Fibroblast of peridontal ligament (primary cell): ENCODE data around the gene GPR162.

ENCODE experiments used
- DNase-seq: peaks from one replicate; pipeline ENCODE4 v3.0.0-alpha.2; 2010; ENCODE audit errors: extremely low read depth

GPR162 gene

DNA sequence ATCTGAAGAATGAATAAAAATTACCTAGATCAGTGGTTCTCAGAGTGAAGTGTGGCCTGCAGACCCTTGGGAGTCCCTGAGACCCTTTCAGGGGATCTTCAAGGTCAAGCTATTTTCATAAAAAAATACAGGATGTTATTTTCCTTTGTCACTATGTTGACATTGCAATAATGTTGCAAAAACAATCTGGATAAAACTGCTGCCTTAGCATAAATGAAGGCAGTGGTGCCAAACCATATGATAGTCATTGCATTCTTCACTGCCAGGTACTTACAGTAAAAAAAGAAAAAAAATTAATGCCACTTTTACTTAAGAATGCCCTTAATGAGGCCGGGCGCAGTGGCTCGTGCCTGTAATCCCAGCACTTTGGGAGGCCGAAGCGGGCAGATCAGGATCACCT lies 34.3 kb upstream of the GPR162 start:
- no peak for DNase-seq

GRCh38 chr12:6788972-6789924 lies 32.4 kb upstream of the GPR162 start, which contains the start of gene CD4:
CD4 (plus strand) TSS chr12:6789528; CDS start chr12:6800139, 10,611 bp downstream.
- DNase-seq, result no peak

- DNase-seq, result no peak
These were observed 31.0 kb upstream of the GPR162 start for GRCh38 chr12:6790496-6791150.

- no peak for DNase-seq
These were observed 29.6 kb upstream of the GPR162 start for GRCh38 chr12:6791931-6792520.

DNA sequence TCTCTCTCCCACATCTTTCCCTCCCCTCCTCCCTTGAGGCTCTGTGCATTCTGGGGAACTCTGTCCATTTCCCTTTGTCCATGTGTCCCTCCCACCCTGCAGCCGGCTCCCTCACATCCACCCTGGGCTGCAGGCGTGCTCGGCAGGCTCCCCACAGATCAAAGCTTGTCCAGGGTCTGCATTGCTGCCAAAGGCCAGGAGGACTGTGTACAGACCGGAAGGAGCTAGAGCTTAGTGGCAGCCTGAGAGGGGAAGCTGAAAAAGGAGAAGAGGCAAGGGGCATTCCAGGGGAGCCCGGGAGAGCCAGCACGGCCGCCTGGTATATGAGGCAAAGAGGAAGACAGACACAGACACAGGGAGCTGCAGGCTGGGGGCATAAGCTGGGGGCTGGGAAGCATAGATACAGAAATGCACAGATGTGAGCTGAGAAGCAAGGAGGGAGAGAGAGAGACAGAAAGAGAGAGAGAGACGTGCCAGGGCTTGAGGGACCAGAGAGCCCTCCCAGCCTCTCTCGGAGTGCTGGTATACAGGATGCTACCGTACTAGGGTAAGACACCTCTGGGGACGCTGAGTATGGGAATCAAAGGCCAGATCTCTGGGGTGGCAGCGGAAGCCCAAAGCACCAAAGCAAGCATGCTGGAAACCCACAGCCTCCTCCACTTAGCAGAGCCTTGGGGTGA lies 29.0 kb upstream of the GPR162 start:
- DNase-seq, result no peak

GRCh38 chr12:6795088-6795487 lies 26.5 kb upstream of the GPR162 start:
- no peak for DNase-seq

DNA sequence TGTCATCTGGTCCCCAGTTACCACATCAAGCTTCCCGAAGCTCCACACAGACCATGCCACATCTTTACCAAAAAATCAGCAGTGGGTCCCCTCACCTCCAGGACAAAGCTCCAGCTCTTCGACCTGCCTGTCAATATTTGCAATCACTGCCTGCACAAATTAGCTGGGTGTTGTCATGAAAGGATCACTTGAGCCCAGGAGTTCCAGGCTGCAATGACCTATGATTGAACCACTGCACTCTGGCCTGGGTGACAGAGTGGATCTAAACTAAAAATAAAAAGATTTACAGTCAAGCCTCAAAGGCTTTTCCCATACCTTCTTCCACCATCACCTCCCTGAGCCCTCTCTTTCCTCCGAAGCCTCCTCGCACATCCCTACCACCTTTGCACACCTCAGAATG lies 25.0 kb upstream of the GPR162 start:
- no peak for DNase-seq

GRCh38 chr12:6799147-6799546 lies 22.5 kb upstream of the GPR162 start:
- no peak for DNase-seq

DNA sequence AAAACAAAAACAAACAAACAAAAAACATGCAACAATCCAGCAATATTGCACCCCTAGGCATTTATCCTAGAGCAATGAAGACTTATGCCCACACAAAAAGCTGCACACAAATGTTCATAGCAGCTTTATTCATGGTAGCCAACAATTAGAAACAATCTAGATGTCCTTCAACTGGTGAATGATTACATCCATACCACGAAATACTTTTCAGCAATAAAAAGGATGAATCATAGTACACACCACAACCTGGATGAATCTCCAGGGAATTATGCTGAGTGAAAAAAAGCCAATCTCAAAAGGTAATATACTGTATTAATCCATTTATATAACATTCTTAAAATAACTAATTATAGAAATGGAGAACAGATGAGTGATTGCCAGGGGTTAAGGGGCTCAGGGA lies 14.5 kb upstream of the GPR162 start:
- DNase-seq, result no peak

- no peak for DNase-seq
These were observed 12.6 kb upstream of the GPR162 start for GRCh38 chr12:6809056-6809455.

DNA sequence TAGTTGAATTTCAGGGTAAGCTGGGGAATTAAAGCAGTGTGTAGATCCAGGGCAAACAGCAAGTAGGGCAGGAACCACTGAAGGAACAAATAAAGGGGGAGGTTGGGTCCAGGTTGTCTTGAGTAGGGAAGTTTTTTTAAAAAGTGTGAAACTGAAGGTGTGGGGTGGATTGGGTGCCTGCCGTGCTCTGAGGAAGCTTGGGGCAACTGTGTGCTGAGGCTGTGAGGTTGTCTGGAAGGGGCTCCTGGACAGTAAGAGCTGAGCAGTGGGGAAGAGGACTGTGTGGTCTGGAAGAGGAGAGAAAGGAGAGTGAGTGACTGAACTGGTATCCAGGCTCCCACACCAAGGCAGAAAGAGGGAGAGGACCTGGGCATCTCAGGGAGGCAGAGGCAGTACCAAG lies 10.9 kb upstream of the GPR162 start:
- DNase-seq, result no peak

GRCh38 chr12:6813363-6813762 lies 8.3 kb upstream of the GPR162 start:
- no peak for DNase-seq

GRCh38 chr12:6816598-6816997 lies 5.0 kb upstream of the GPR162 start:
- no peak for DNase-seq

DNA sequence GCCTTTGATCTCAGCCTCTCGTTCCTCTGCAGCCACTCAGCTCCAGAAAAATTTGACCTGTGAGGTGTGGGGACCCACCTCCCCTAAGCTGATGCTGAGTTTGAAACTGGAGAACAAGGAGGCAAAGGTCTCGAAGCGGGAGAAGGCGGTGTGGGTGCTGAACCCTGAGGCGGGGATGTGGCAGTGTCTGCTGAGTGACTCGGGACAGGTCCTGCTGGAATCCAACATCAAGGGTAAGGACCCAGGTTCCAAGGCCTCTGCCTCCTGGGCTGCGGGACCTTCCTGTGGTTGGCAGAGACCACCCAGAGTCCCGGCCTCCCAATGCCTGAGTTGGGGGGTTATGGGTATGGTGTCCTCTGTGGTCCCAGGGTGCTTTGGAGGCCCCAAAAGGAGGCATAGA lies 4.5 kb upstream of the GPR162 start:
- DNase-seq, result no peak

DNA sequence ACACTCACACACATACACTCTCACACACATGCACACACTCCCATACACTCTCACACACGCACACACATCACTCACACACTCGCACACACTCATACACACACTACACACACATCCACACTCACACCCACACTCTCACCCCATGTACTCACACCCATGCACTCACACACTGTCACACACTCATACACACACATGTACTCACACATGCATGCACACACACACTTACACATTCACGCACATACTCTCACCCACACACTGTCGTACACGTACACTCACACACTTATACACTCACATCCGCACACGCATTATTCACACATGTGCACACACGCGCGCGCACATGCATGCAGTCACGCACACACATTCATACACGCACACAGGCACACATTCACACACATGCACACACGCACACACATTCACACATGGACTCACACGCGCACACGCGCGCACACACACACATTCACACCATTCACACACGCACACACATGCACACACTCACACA lies 3.9 kb upstream of the GPR162 start:
- no peak for DNase-seq

GRCh38 chr12:6818222-6818621 lies 3.4 kb upstream of the GPR162 start:
- no peak for DNase-seq

DNA sequence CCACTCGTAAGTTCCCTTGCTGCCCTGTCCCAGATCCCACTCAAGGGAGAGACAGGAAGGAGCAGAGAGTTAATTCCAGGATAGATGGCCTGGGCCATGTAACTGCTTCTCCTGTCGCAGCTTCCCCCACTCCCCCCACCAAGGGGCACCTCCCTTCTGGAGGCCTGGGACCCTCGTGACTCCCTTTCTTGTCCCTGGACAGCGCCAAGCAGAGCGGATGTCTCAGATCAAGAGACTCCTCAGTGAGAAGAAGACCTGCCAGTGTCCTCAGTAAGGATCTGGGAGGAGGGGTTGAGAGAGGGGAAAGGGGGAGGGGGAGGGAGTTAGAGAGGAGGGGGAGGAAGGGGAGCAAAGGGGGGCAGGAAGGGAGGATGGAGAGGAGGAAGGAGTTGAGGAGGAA lies 3.0 kb upstream of the GPR162 start:
- DNase-seq, result no peak

DNA sequence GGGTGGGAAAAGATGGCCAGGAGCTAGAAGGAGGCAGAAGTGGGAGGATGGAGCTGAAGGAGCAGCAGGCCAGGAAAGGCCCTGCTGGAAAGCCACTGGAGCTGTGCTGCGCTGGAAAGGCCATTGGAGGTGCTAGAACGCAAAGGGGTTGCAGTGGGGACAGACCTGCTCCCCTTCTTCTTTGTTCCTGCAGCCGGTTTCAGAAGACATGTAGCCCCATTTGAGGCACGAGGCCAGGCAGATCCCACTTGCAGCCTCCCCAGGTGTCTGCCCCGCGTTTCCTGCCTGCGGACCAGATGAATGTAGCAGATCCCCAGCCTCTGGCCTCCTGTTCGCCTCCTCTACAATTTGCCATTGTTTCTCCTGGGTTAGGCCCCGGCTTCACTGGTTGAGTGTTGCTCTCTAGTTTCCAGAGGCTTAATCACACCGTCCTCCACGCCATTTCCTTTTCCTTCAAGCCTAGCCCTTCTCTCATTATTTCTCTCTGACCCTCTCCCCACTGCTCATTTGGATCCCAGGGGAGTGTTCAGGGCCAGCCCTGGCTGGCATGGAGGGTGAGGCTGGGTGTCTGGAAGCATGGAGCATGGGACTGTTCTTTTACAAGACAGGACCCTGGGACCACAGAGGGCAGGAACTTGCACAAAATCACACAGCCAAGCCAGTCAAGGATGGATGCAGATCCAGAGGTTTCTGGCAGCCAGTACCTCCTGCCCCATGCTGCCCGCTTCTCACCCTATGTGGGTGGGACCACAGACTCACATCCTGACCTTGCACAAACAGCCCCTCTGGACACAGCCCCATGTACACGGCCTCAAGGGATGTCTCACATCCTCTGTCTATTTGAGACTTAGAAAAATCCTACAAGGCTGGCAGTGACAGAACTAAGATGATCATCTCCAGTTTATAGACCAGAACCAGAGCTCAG lies 2.3 kb upstream of the GPR162 start:
- no peak for DNase-seq

- no peak for DNase-seq
These were observed 1.5 kb upstream of the GPR162 start for GRCh38 chr12:6820166-6820565.

GRCh38 chr12:6822426-6823135 lies 960 bp downstream of the GPR162 start:
- no peak for DNase-seq
